ENCODE measurements around the gene ADGRG1.
"Not testable (repeated sequence)": the region's sequence is repeated elsewhere in the genome, so short reads cannot be mapped to it uniquely, and the experiment has no call there.

Gene ADGRG1

GRCh38 chr16:57708168-57708567 is 79.7 kb downstream of the ADGRG1 start:
- H3K36me3 ChIP-seq (ENCODE audit: insufficient read depth, low read length), result no peaks in the 10 kb centered on the region
- peaks cover 65% of the 10 kb centered on the region for H3K27me3 ChIP-seq (ENCODE audit: control insufficient read depth, insufficient read depth, low read length)
- no peak overlapping the region for H3K9ac ChIP-seq (ENCODE audit: low read depth, low read length)
- no peaks in the 10 kb centered on the region for H3K4me1 ChIP-seq (ENCODE audit: control insufficient read depth, insufficient read depth, low read length)
- no peak overlapping the region for H3K4me3 ChIP-seq (ENCODE audit: low read length)
- H3K4me2 ChIP-seq (ENCODE audit: low read length), result no peak overlapping the region
- no peaks in the 10 kb centered on the region for H3K9me3 ChIP-seq (replicated peaks; ENCODE audit: low read length)

GRCh38 chr16:57709663-57710062 is 81.2 kb downstream of the ADGRG1 start:
- peaks cover 68% of the 10 kb centered on the region for H3K27me3 ChIP-seq (ENCODE audit: control insufficient read depth, insufficient read depth, low read length)
- H3K36me3 ChIP-seq (ENCODE audit: insufficient read depth, low read length), result no peaks in the 10 kb centered on the region
- no peak overlapping the region for H3K4me3 ChIP-seq (ENCODE audit: low read length)
- H3K4me1 ChIP-seq (ENCODE audit: control insufficient read depth, insufficient read depth, low read length), result no peaks in the 10 kb centered on the region
- H3K9me3 ChIP-seq (replicated peaks; ENCODE audit: low read length), result no peaks in the 10 kb centered on the region
- no peak overlapping the region for H3K9ac ChIP-seq (ENCODE audit: low read depth, low read length)
- no peak overlapping the region for H3K4me2 ChIP-seq (ENCODE audit: low read length)

GRCh38 chr16:57711346-57711745 is 82.9 kb downstream of the ADGRG1 start:
- H3K4me2 ChIP-seq (ENCODE audit: low read length), result no peak overlapping the region
- no peaks in the 10 kb centered on the region for H3K9me3 ChIP-seq (replicated peaks; ENCODE audit: low read length)
- no peak overlapping the region for H3K4me3 ChIP-seq (ENCODE audit: low read length)
- H3K9ac ChIP-seq (ENCODE audit: low read depth, low read length), result no peak overlapping the region
- peaks cover 73% of the 10 kb centered on the region for H3K27me3 ChIP-seq (ENCODE audit: control insufficient read depth, insufficient read depth, low read length)
- H3K36me3 ChIP-seq (ENCODE audit: insufficient read depth, low read length), result no peaks in the 10 kb centered on the region
- no peaks in the 10 kb centered on the region for H3K4me1 ChIP-seq (ENCODE audit: control insufficient read depth, insufficient read depth, low read length)

GRCh38 chr16:57711993-57712392 is 83.6 kb downstream of the ADGRG1 start:
- Histone ChIP-seq H3K4me2 (ENCODE audit: low read length) (no peak overlapping the region), H3K27me3 (ENCODE audit: control insufficient read depth, insufficient read depth, low read length) (peaks cover 77% of the 10 kb centered on the region), H3K36me3 (ENCODE audit: insufficient read depth, low read length) (no peaks in the 10 kb centered on the region), H3K4me3 (ENCODE audit: low read length) (no peak overlapping the region), H3K9ac (ENCODE audit: low read depth, low read length) (no peak overlapping the region), H3K4me1 (ENCODE audit: control insufficient read depth, insufficient read depth, low read length) (no peaks in the 10 kb centered on the region), H3K9me3 (replicated peaks; ENCODE audit: low read length) (no peaks in the 10 kb centered on the region)

- H3K9me3 ChIP-seq (replicated peaks; ENCODE audit: low read length); H3K4me1 ChIP-seq (ENCODE audit: control insufficient read depth, insufficient read depth, low read length); H3K9ac ChIP-seq (ENCODE audit: low read depth, low read length); H3K4me3 ChIP-seq (ENCODE audit: low read length); H3K4me2 ChIP-seq (ENCODE audit: low read length); H3K36me3 ChIP-seq (ENCODE audit: insufficient read depth, low read length): not testable (repeated sequence)
- peaks cover 76% of the 10 kb centered on the region for H3K27me3 ChIP-seq (ENCODE audit: control insufficient read depth, insufficient read depth, low read length)
Observed at GRCh38 chr16:57712569-57712968, 84.1 kb downstream of the ADGRG1 start.

- Histone ChIP-seq H3K4me3 (ENCODE audit: low read length) (no peak overlapping the region), H3K27me3 (ENCODE audit: control insufficient read depth, insufficient read depth, low read length) (peaks cover 73% of the 10 kb centered on the region), H3K36me3 (ENCODE audit: insufficient read depth, low read length) (no peaks in the 10 kb centered on the region), H3K9ac (ENCODE audit: low read depth, low read length) (no peak overlapping the region), H3K4me1 (ENCODE audit: control insufficient read depth, insufficient read depth, low read length) (no peaks in the 10 kb centered on the region), H3K9me3 (replicated peaks; ENCODE audit: low read length) (no peaks in the 10 kb centered on the region), H3K4me2 (ENCODE audit: low read length) (no peak overlapping the region)
Observed at GRCh38 chr16:57713596-57713995, 85.2 kb downstream of the ADGRG1 start.

GRCh38 chr16:57714047-57714446 is 85.6 kb downstream of the ADGRG1 start:
- Histone ChIP-seq H3K27me3 (ENCODE audit: control insufficient read depth, insufficient read depth, low read length) (peaks cover 72% of the 10 kb centered on the region), H3K4me1 (ENCODE audit: control insufficient read depth, insufficient read depth, low read length) (no peaks in the 10 kb centered on the region)

More at GRCh38 chr16:57714047-57714446, 85.6 kb downstream of the ADGRG1 start:
- Histone ChIP-seq H3K9ac (ENCODE audit: low read depth, low read length) (no peak overlapping the region), H3K4me2 (ENCODE audit: low read length) (no peak overlapping the region), H3K9me3 (replicated peaks; ENCODE audit: low read length) (no peaks in the 10 kb centered on the region), H3K4me3 (ENCODE audit: low read length) (no peak overlapping the region), H3K36me3 (ENCODE audit: insufficient read depth, low read length) (no peaks in the 10 kb centered on the region)
